Thymus (tissue), 11 donors: ENCODE results near the gene TNFRSF14. TPM values are rescaled to one million over a fixed set of nuclear protein-coding genes. Genes with fewer than 3 reads are reported as not detected.

Experiments
- DNase-seq, 9 donors: peaks; one replicate each; pipeline ENCODE4 v3.0.0-alpha.2; 2013; ENCODE audit warnings: low spot score in 9 of 9, low read depth in 6 of 9, missing footprints in 1 of 9
- H3K27ac ChIP-seq, 2 donors: one replicate each; pipeline ENCODE4 v1.5.1; 2013; ENCODE audit warnings: control low read depth in 1 of 2, low read depth in 1 of 2, low read length in 1 of 2, mild to moderate bottlenecking in 1 of 2, moderate library complexity in 1 of 2
- H3K27me3 ChIP-seq, 2 donors: one replicate each; pipeline ENCODE4 v1.5.1; 2013; ENCODE audit warnings: low read length in 1 of 2; ENCODE audit not compliant: control insufficient read depth in 2 of 2, insufficient read depth in 1 of 2
- H3K36me3 ChIP-seq, 2 donors: one replicate each; pipeline ENCODE4 v1.5.1; 2013; ENCODE audit warnings: low read length in 1 of 2, mild to moderate bottlenecking in 1 of 2, moderate library complexity in 1 of 2; ENCODE audit not compliant: control insufficient read depth in 2 of 2, insufficient read depth in 2 of 2
- H3K4me1 ChIP-seq, 2 donors: one replicate each; pipeline ENCODE4 v1.5.1; 2013; ENCODE audit warnings: low read length in 2 of 2; ENCODE audit not compliant: control insufficient read depth in 2 of 2, insufficient read depth in 2 of 2
- H3K4me3 ChIP-seq, 2 donors: one replicate each; pipeline ENCODE4 v1.5.1; 2013; ENCODE audit warnings: low read length in 2 of 2, control low read depth in 1 of 2, mild to moderate bottlenecking in 1 of 2
- H3K9me3 ChIP-seq, 2 donors: one replicate each; pipeline ENCODE4 v1.5.1; 2013; ENCODE audit warnings: low read length in 1 of 2, mild to moderate bottlenecking in 1 of 2; ENCODE audit not compliant: control insufficient read depth in 2 of 2, insufficient read depth in 1 of 2
- WGBS: extraction: QIAGEN DNeasy Blood & Tissue Kit; methylation state at CpG from one replicate; pipeline ENCODE4 v1.1.7; 2013; 5-methylcytosine and 5-hydroxymethylcytosine counted together
- polyA plus RNA-seq: library from polyadenylated mRNA; stranded (reverse); fragments of 200-250 nt; gene quantifications from one replicate; pipeline ENCODE4 v1.2.3, GENCODE V29; 2013
- total RNA-seq: library from RNA; stranded (reverse); fragments of 120-200 nt; gene quantifications from one replicate; pipeline ENCODE4 v1.2.4, GENCODE V29; 2013
- donor health status: healthy.

The TNFRSF14 gene
- total and polyA plus RNA-seq, 2 donors, result 72.4 to 233 TPM

DNA sequence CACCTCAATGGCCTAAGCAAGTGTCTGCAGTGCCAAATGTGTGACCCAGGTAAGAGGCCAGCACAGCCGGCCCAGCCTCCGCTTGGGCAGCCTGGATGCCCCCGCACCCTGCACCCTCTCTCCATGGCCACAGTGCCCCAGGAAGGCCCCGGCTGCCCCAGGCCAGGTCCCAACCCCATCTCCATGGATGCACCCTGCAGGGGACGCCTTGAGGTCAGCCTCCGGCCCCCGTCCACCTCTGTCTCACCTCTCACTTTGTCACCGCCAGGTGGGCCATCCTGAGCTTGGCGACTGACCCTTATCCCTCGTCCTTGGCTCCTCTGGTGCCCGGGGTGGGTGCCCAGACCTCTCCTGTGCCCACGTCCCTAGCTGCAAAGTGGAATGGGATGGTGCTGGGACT is 2.2 kb downstream of the TNFRSF14 start:
- H3K4me3 ChIP-seq, result no peak overlapping the region
- no peak overlapping the region for H3K27ac ChIP-seq
- H3K36me3 ChIP-seq, result peaks cover 7 to 47% of the 10 kb centered on the region in 2 donors
- no peaks in the 10 kb centered on the region for H3K9me3 ChIP-seq
- H3K27me3 ChIP-seq, result no peaks in the 10 kb centered on the region
- 98% methylated on average over 12 of the region's 12 CpGs for WGBS
- no peak for DNase-seq
- peaks cover 12 to 34% of the 10 kb centered on the region in 2 donors for H3K4me1 ChIP-seq

- Histone ChIP-seq H3K4me3 (no peak overlapping the region), H3K27ac (no peak overlapping the region), H3K4me1 (peaks cover 12 to 34% of the 10 kb centered on the region in 2 donors), H3K36me3 (peaks cover 9 to 49% of the 10 kb centered on the region in 2 donors), H3K9me3 (no peaks in the 10 kb centered on the region), H3K27me3 (no peaks in the 10 kb centered on the region)
- DNase-seq, result no peak
- 96% methylated on average over 6 of the region's 6 CpGs for WGBS
Observed at GRCh38 chr1:2558861-2559260, 2.7 kb downstream of the TNFRSF14 start.

DNA sequence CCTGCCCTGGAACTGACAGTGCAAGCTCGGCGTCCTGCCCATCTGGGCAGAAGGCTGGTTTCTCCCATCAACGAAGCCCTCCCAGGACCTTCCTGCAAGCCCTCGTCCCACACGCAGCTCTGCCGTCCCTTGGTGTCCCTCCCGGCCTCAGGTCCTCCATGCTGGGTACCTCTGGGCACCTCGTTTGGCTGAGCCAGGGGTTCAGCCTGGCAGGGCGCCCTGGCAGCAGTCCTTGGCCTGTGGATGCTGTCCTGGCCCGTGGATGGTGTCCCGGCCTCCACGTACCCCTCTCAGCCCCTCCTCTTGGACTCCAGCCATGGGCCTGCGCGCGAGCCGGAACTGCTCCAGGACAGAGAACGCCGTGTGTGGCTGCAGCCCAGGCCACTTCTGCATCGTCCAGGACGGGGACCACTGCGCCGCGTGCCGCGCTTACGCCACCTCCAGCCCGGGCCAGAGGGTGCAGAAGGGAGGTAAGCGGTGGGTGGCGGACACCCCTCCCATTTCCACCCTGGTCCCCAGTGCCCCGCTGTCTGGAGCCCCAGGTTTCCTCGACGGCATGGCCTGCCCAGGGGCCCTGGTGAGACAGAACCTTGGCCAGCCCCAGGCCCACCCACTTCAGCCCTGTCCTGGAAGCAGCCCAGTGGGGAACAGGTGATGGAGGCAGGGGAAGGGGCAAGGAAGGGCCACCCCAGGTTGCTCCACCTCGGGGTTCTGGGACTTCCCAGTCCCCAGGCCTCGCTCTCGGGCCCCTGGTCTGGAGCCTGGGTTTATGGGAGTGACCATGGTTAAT is 3.5 kb downstream of the TNFRSF14 start:
- 95% methylated on average over 35 of the region's 35 CpGs for WGBS
- Histone ChIP-seq H3K27me3 (no peaks in the 10 kb centered on the region), H3K9me3 (no peaks in the 10 kb centered on the region), H3K4me1 (peaks cover 10 to 26% of the 10 kb centered on the region in 2 donors), H3K27ac (no peak overlapping the region), H3K4me3 (no peak overlapping the region), H3K36me3 (peaks cover 9 to 49% of the 10 kb centered on the region in 2 donors)
- DNase-seq, result no peak

DNA sequence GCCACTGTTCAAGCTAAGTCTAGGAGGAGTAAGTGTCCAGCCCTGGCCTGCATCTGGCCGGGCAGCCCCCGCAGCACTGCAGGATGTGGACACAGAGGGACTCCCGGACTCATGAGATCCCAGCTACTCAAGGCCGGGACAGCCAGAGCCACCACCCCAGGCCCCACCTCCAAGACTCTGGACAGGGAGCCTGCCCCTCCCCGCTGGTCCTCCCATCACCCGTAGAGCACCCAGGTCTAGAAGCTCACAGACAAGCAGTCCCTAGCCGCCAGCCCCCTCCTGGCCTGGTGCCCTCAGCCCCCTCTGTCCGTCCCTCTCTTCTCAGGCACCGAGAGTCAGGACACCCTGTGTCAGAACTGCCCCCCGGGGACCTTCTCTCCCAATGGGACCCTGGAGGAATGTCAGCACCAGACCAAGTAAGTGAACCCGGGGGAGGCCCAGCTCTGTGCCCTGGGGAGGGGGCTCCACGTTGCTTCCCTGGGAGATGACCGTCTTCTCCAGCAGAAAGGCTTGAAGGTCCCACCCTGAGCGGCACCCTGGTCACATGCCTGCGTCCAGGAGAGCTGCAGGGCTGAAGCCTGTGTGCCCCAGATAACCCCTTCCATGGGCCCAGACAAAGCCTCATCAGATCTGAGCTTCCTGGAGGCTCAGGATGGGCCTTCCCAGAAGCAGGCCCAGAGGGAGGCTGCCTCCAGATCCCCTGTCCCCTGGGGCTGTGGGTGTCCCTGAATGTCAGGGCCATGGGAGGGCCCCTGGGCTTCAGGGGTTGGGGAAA is 4.3 kb downstream of the TNFRSF14 start:
- no peak overlapping the region for H3K4me3 ChIP-seq
- peaks cover 9 to 49% of the 10 kb centered on the region in 2 donors for H3K36me3 ChIP-seq
- DNase-seq, result no peak
- H3K27me3 ChIP-seq, result no peaks in the 10 kb centered on the region
- no peaks in the 10 kb centered on the region for H3K9me3 ChIP-seq
- H3K4me1 ChIP-seq, result peaks cover 9 to 18% of the 10 kb centered on the region in 2 donors
- H3K27ac ChIP-seq, result no peak overlapping the region
- WGBS, result 98% methylated on average over 15 of the region's 15 CpGs

DNA sequence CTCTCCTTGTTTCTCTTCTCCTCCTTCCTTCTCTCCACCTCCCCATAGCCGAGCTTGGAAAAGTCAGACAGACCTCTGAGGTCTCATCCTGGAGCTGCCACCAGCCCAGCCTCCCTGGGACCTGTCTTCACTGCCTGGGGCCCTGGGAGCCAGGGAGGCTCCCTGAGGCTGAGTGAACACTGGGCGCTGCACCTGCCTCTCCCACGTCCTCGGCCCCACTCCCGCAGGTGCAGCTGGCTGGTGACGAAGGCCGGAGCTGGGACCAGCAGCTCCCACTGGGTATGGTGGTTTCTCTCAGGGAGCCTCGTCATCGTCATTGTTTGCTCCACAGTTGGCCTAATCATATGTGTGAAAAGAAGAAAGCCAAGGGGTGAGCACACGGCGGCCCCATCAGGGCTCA is 5.3 kb downstream of the TNFRSF14 start:
- WGBS, result 94% methylated on average over 11 of the region's 11 CpGs
- Histone ChIP-seq H3K27me3 (no peaks in the 10 kb centered on the region), H3K36me3 (peaks cover 9 to 49% of the 10 kb centered on the region in 2 donors), H3K9me3 (no peaks in the 10 kb centered on the region), H3K4me1 (peaks cover 8 to 9% of the 10 kb centered on the region in 2 donors), H3K27ac (no peak overlapping the region), H3K4me3 (no peak overlapping the region)
- no peak for DNase-seq

GRCh38 chr1:2561898-2562895 is 6.0 kb downstream of the TNFRSF14 start:
- DNase-seq, result no peak
- Histone ChIP-seq H3K4me3 (no peak overlapping the region), H3K27ac (no peak overlapping the region), H3K36me3 (peaks cover 9 to 49% of the 10 kb centered on the region in 2 donors), H3K9me3 (no peaks in the 10 kb centered on the region), H3K27me3 (no peaks in the 10 kb centered on the region), H3K4me1 (peaks cover under 1 to 5% of the 10 kb centered on the region in 2 donors)
- 97% methylated on average over 24 of the region's 24 CpGs for WGBS

GRCh38 chr1:2563205-2563604 is 7.0 kb downstream of the TNFRSF14 start:
- Histone ChIP-seq H3K4me3 (no peak overlapping the region), H3K9me3 (no peaks in the 10 kb centered on the region), H3K27ac (no peak overlapping the region), H3K4me1 (no peaks in the 10 kb centered on the region), H3K36me3 (peaks cover 9 to 43% of the 10 kb centered on the region in 2 donors), H3K27me3 (no peaks in the 10 kb centered on the region)
- no peak for DNase-seq
- WGBS, result 96% methylated on average over 18 of the region's 18 CpGs

DNA sequence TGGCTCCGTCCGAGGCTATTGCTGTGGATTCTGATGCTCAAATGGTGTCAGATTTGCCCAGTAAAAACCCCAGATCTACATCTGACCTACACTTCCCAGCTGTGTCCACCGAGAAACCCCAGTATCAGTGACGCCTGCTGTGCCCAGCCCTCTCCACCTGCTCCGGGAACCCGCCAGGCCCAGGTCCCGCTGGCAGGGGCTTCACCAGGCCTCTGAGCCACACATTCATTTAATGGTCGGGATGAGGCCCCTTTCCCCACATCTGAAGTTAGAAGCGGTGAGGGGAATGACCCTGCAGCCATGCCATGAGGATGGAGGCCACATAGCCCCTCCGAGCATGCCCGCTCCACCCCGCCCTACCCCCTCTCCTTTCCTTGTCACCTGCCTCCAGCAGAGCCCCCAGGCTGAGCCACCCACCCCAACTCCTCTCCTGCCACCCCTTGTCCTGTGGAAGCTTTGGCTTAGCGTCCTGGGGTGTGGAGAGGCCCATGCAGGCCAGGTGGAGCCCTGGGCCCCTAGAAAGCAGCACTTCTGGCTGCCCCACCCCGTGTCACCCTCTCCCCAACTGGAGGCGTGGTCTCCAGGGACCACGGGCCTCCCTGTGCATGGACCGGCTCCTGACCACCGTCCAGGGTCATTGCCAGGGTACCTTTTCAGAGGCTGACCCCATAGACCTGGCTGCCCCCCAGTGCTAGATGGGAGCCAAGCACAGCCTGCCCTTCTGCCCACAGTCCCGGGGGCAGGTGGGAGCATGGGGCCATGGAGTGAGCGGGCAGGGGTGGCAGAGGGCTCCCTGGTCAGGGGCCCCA is 8.0 kb downstream of the TNFRSF14 start:
- H3K36me3 ChIP-seq, result peaks cover 9 to 33% of the 10 kb centered on the region in 2 donors
- DNase-seq, result no peak
- WGBS, result 92% methylated on average over 20 of the region's 20 CpGs
- H3K27me3 ChIP-seq, result no peaks in the 10 kb centered on the region
- no peaks in the 10 kb centered on the region for H3K4me1 ChIP-seq
- no peak overlapping the region for H3K4me3 ChIP-seq
- H3K9me3 ChIP-seq, result no peaks in the 10 kb centered on the region
- H3K27ac ChIP-seq, result no peak overlapping the region
